Upper lobe of left lung (tissue), 4 donors: Measurements from ENCODE around the gene SIRPD.
"Not testable (repeated sequence)": the region's sequence is repeated elsewhere in the genome, so short reads cannot be mapped to it uniquely, and the experiment has no call there.

Experiments
- POLR2A ChIP-seq, 4 donors: fragments of 450-650 bp; IDR thresholded peaks; one replicate each; pipeline ENCODE4 v1.5.1; 2016 to 2017; ENCODE audit warnings: antibody characterized with exemption in 4 of 4, mild to moderate bottlenecking in 2 of 4
- POLR2AphosphoS5 ChIP-seq, 2 donors: sonication (generic); formaldehyde crosslinking; IDR thresholded peaks; one replicate each; pipeline ENCODE4 v1.5.1; 2017; ENCODE audit warnings: antibody characterized with exemption in 2 of 2
- TF ChIP-seq, protein P1 (sequence below), 6 experiments: fragments of 450-650 bp in 4 of 6; fragments of 200-600 bp in 2 of 6; sonication (generic) in 2 of 6; IDR thresholded peaks; one replicate each; pipeline ENCODE4 v1.5.1; 2016 to 2019; ENCODE audit warnings: antibody characterized with exemption in 6 of 6

DNA sequence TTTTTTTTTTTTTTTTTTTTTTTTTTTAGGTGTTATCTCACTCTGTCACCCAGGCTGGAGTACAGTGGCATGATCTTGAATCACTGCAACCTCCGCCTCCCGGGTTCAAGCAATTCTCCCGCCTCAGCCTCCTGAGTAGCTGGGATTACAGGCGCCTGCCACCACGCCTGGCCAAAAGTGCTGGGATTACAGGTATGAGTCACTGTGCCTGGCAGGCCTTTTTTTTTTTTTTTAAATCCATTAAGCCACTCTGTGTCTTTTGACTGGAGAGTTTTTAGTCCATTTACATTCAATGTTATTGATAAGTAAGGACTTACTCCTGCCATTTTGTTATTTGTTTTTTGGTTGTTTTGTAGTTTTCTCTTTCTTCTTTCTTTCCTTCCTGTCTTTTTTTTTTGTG is 60.1 kb downstream of the SIRPD start:
- TF ChIP-seq, protein P1, sequence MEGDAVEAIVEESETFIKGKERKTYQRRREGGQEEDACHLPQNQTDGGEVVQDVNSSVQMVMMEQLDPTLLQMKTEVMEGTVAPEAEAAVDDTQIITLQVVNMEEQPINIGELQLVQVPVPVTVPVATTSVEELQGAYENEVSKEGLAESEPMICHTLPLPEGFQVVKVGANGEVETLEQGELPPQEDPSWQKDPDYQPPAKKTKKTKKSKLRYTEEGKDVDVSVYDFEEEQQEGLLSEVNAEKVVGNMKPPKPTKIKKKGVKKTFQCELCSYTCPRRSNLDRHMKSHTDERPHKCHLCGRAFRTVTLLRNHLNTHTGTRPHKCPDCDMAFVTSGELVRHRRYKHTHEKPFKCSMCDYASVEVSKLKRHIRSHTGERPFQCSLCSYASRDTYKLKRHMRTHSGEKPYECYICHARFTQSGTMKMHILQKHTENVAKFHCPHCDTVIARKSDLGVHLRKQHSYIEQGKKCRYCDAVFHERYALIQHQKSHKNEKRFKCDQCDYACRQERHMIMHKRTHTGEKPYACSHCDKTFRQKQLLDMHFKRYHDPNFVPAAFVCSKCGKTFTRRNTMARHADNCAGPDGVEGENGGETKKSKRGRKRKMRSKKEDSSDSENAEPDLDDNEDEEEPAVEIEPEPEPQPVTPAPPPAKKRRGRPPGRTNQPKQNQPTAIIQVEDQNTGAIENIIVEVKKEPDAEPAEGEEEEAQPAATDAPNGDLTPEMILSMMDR (IDR thresholded peaks at IDR 0.05), result not testable (repeated sequence)
- not testable (repeated sequence) for TF ChIP-seq POLR2A, POLR2AphosphoS5 (IDR thresholded peaks at IDR 0.05)
